SK-N-SH treated with all-trans-retinoic acid at 6 μM for 48 hours (cell line): ENCODE measurements around the gene SP140L.

Experiments
- ARNTL ChIP-seq: fragments of 450-650 bp; formaldehyde crosslinking; IDR thresholded peaks from 2 replicates; pipeline ENCODE4 v1.5.0; 2020; ENCODE audit warnings: low read depth, mild to moderate bottlenecking, moderate library complexity, borderline replicate concordance
- CSDC2 ChIP-seq: fragments of 250-450 bp; sonication (Bioruptor Pico); IDR thresholded peaks from 2 replicates; pipeline ENCODE4 v1.5.0; 2020; ENCODE audit warnings: mild to moderate bottlenecking, moderate library complexity
- GLIS3 ChIP-seq: fragments of 250-450 bp; sonication (Bioruptor Pico); IDR thresholded peaks from 2 replicates; pipeline ENCODE4 v1.5.0; 2020; ENCODE audit warnings: mild to moderate bottlenecking, moderate library complexity
- RARB ChIP-seq: fragments of 250-450 bp; sonication (Bioruptor Pico); IDR thresholded peaks from 2 replicates; pipeline ENCODE4 v1.8.0; 2021; ENCODE audit warnings: mild to moderate bottlenecking, moderate library complexity
- ZC3H10 ChIP-seq: fragments of 250-450 bp; sonication (Bioruptor Pico); IDR thresholded peaks from 2 replicates; pipeline ENCODE4 v1.5.1; 2021; ENCODE audit warnings: mild to moderate bottlenecking, moderate library complexity
- ZFP3 ChIP-seq: fragments of 250-450 bp; sonication (Bioruptor Pico); IDR thresholded peaks from 2 replicates; pipeline ENCODE4 v1.5.0; 2020; ENCODE audit warnings: mild to moderate bottlenecking, moderate library complexity
- ZNF565 ChIP-seq: fragments of 450-650 bp; formaldehyde crosslinking; conservative IDR thresholded peaks from 2 replicates; pipeline ENCODE4 v1.5.0; 2020; ENCODE audit warnings: low read depth, mild to moderate bottlenecking, moderate library complexity
- TF ChIP-seq, protein P1 (sequence below): fragments of 250-450 bp; sonication (Bioruptor Pico); IDR thresholded peaks from 2 replicates; pipeline ENCODE4 v1.8.0; 2020; ENCODE audit warnings: mild to moderate bottlenecking, moderate library complexity, borderline replicate concordance
- TF ChIP-seq, protein P2 (sequence below): fragments of 250-450 bp; sonication (Bioruptor Pico); IDR thresholded peaks from 2 replicates; pipeline ENCODE4 v1.8.0; 2021; ENCODE audit warnings: low read depth, mild to moderate bottlenecking, moderate library complexity, borderline replicate concordance
- TF ChIP-seq, protein P3 (sequence below): fragments of 250-450 bp; sonication (Bioruptor Pico); IDR thresholded peaks from 2 replicates; pipeline ENCODE4 v1.5.1; 2020; ENCODE audit warnings: low read depth, mild to moderate bottlenecking, moderate library complexity
- TF ChIP-seq, protein P4 (sequence below): fragments of 250-450 bp; sonication (Bioruptor Pico); IDR thresholded peaks from 2 replicates; pipeline ENCODE4 v1.5.0; 2020; ENCODE audit warnings: mild to moderate bottlenecking, moderate library complexity

- TF ChIP-seq ZNF565 (no peak), RARB (CRISPR knock-in tag) (no peak), ZFP3 (CRISPR knock-in tag) (no peak), GLIS3 (CRISPR knock-in tag) (no peak), ZC3H10 (CRISPR knock-in tag) (no peak), ARNTL (no peak), CSDC2 (no peak)
- TF ChIP-seq, protein P1, sequence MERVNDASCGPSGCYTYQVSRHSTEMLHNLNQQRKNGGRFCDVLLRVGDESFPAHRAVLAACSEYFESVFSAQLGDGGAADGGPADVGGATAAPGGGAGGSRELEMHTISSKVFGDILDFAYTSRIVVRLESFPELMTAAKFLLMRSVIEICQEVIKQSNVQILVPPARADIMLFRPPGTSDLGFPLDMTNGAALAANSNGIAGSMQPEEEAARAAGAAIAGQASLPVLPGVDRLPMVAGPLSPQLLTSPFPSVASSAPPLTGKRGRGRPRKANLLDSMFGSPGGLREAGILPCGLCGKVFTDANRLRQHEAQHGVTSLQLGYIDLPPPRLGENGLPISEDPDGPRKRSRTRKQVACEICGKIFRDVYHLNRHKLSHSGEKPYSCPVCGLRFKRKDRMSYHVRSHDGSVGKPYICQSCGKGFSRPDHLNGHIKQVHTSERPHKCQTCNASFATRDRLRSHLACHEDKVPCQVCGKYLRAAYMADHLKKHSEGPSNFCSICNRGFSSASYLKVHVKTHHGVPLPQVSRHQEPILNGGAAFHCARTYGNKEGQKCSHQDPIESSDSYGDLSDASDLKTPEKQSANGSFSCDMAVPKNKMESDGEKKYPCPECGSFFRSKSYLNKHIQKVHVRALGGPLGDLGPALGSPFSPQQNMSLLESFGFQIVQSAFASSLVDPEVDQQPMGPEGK = no peak
- TF ChIP-seq, protein P2, sequence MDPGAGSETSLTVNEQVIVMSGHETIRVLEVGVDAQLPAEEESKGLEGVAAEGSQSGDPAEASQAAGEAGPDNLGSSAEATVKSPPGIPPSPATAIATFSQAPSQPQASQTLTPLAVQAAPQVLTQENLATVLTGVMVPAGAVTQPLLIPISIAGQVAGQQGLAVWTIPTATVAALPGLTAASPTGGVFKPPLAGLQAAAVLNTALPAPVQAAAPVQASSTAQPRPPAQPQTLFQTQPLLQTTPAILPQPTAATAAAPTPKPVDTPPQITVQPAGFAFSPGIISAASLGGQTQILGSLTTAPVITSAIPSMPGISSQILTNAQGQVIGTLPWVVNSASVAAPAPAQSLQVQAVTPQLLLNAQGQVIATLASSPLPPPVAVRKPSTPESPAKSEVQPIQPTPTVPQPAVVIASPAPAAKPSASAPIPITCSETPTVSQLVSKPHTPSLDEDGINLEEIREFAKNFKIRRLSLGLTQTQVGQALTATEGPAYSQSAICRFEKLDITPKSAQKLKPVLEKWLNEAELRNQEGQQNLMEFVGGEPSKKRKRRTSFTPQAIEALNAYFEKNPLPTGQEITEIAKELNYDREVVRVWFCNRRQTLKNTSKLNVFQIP (CRISPR knock-in tag) = no peak
- TF ChIP-seq, protein P3, sequence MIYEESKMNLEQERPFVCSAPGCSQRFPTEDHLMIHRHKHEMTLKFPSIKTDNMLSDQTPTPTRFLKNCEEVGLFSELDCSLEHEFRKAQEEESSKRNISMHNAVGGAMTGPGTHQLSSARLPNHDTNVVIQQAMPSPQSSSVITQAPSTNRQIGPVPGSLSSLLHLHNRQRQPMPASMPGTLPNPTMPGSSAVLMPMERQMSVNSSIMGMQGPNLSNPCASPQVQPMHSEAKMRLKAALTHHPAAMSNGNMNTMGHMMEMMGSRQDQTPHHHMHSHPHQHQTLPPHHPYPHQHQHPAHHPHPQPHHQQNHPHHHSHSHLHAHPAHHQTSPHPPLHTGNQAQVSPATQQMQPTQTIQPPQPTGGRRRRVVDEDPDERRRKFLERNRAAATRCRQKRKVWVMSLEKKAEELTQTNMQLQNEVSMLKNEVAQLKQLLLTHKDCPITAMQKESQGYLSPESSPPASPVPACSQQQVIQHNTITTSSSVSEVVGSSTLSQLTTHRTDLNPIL (CRISPR knock-in tag) = no peak
- TF ChIP-seq, protein P4, sequence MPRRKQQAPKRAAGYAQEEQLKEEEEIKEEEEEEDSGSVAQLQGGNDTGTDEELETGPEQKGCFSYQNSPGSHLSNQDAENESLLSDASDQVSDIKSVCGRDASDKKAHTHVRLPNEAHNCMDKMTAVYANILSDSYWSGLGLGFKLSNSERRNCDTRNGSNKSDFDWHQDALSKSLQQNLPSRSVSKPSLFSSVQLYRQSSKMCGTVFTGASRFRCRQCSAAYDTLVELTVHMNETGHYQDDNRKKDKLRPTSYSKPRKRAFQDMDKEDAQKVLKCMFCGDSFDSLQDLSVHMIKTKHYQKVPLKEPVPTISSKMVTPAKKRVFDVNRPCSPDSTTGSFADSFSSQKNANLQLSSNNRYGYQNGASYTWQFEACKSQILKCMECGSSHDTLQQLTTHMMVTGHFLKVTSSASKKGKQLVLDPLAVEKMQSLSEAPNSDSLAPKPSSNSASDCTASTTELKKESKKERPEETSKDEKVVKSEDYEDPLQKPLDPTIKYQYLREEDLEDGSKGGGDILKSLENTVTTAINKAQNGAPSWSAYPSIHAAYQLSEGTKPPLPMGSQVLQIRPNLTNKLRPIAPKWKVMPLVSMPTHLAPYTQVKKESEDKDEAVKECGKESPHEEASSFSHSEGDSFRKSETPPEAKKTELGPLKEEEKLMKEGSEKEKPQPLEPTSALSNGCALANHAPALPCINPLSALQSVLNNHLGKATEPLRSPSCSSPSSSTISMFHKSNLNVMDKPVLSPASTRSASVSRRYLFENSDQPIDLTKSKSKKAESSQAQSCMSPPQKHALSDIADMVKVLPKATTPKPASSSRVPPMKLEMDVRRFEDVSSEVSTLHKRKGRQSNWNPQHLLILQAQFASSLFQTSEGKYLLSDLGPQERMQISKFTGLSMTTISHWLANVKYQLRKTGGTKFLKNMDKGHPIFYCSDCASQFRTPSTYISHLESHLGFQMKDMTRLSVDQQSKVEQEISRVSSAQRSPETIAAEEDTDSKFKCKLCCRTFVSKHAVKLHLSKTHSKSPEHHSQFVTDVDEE (CRISPR knock-in tag) = no peak
These were observed 6.0 kb upstream of the SP140L start for GRCh38 chr2:230321031-230321430.
